Measurements from ENCODE around the gene SF3A2.

Gene SF3A2

GRCh38 chr19:2226051-2226839 lies 10.4 kb upstream of the SF3A2 start:
- no peak for ATAC-seq
- TF ChIP-seq GLIS3 (CRISPR knock-in tag; IDR thresholded peaks at IDR 0.05) (no peak), CSDC2 (CRISPR knock-in tag; IDR thresholded peaks at IDR 0.05) (no peak)

GRCh38 chr19:2226840-2227360 lies 9.7 kb upstream of the SF3A2 start:
- no peak for ATAC-seq
- TF ChIP-seq SNAI2 (CRISPR knock-in tag; IDR thresholded peaks at IDR 0.05) (no peak), ZNF565 (CRISPR knock-in tag; conservative IDR thresholded peaks at IDR 0.05; ENCODE audit: low read depth) (no peak), CSRNP3 (CRISPR knock-in tag; IDR thresholded peaks at IDR 0.05) (no peak), ZC3H10 (CRISPR knock-in tag; IDR thresholded peaks at IDR 0.05) (no peak), ZNF70 (CRISPR knock-in tag; IDR thresholded peaks at IDR 0.05) (no peak)

- no peak for TF ChIP-seq TCF4 (CRISPR knock-in tag; IDR thresholded peaks at IDR 0.05; ENCODE audit: borderline replicate concordance)
- no peak for TF ChIP-seq SNAI2 (CRISPR knock-in tag; IDR thresholded peaks at IDR 0.05)
- no peak for TF ChIP-seq ESRRG (CRISPR knock-in tag; IDR thresholded peaks at IDR 0.05)
- no peak for TF ChIP-seq POU6F1 (CRISPR knock-in tag; IDR thresholded peaks at IDR 0.05; ENCODE audit: borderline replicate concordance, low read depth)
- TF ChIP-seq ISL1 (CRISPR knock-in tag; IDR thresholded peaks at IDR 0.05), result no peak
- no peak for TF ChIP-seq RARB (CRISPR knock-in tag; IDR thresholded peaks at IDR 0.05)
- no peak for TF ChIP-seq ZFP3 (CRISPR knock-in tag; IDR thresholded peaks at IDR 0.05)
- no peak for TF ChIP-seq ZNF8 (CRISPR knock-in tag; IDR thresholded peaks at IDR 0.05)
- no peak for TF ChIP-seq GLIS3 (CRISPR knock-in tag; IDR thresholded peaks at IDR 0.05)
- TF ChIP-seq BACH2 (CRISPR knock-in tag; IDR thresholded peaks at IDR 0.05; ENCODE audit: borderline replicate concordance), result no peak
- no peak for TF ChIP-seq CSRNP3 (CRISPR knock-in tag; IDR thresholded peaks at IDR 0.05)
- TF ChIP-seq ARNTL (CRISPR knock-in tag; IDR thresholded peaks at IDR 0.05; ENCODE audit: borderline replicate concordance, low read depth), result no peak
- no peak for TF ChIP-seq PATZ1 (CRISPR knock-in tag; IDR thresholded peaks at IDR 0.05; ENCODE audit: borderline replicate concordance)
- TF ChIP-seq ZNF565 (CRISPR knock-in tag; conservative IDR thresholded peaks at IDR 0.05; ENCODE audit: low read depth), result no peak
- no peak for TF ChIP-seq CREB5 (CRISPR knock-in tag; IDR thresholded peaks at IDR 0.05; ENCODE audit: low read depth)
- ATAC-seq, result no peak
Measured at GRCh38 chr19:2227415-2228156, 9.0 kb upstream of the SF3A2 start.
